H1 (cell line): Measurements from ENCODE around the gene TMEM44. TPM values are rescaled to one million over a fixed set of nuclear protein-coding genes. Genes with fewer than 3 reads are reported as not detected.

Source experiments
- BCL11A ChIP-seq, 2 experiments: IDR thresholded peaks; one replicate each; pipeline ENCODE4 v1.6.1; 2011; ENCODE audit warnings: low read depth in 2 of 2, low read length in 2 of 2, mild to moderate bottlenecking in 2 of 2
- KDM4A ChIP-seq: IDR thresholded peaks from one replicate; pipeline ENCODE4 v1.7.1; 2012; ENCODE audit warnings: low read depth, mild to moderate bottlenecking, moderate library complexity, low read length, inconsistent platforms; ENCODE audit not compliant: severe bottlenecking
- polyA plus RNA-seq, 7 experiments: library from polyadenylated mRNA; depleted of rRNA in 3 of 7; stranded (reverse) in 5 of 7; unstranded in 2 of 7; fragments of >200 nt in 5 of 7; fragments of 200-250 nt in 2 of 7; gene quantifications; 1 replicate in 5 of 7; 2 replicates in 1 of 7; 4 replicates in 1 of 7; pipeline versions ENCODE4 v1.2.1 to v1.2.3, GENCODE V29; 2011 to 2013; ENCODE audit warnings: missing spikeins in 2 of 7, mixed read lengths in 2 of 7
- total RNA-seq: library from RNA; stranded (reverse); fragmentation: NEBNext Ultra II Directional; extraction: Animal tissue kit (Norgen Biotek cat#: 25700); gene quantifications from 2 replicates; pipeline ENCODE4 v1.2.1, GENCODE V29; 2021

Gene TMEM44
- total and polyA plus RNA-seq, 2 of the 8 experiments (the other 6 are each of a cell fraction or from before 2014, with no cell fraction given) = 14.0 to 16.7 TPM

DNA sequence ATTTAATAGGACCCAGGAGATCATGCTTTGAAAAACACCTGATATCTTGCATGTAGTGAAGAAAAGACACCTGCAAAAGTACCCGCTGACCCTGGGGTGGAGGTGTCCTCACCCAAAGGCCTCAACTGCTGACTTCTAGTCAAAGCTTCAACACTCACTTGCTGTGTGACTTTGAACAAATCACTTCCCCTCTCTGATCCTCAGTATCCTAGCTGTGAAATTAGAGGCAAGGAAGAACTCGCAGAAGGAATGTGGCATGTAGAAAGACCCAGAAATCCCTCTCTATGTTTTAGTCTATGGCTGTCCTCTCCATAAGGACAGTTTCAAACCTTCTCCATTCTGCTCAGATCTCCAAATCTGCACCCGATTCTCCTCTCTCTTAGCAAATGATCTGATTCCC, 93.7 kb downstream of the TMEM44 start (continued):
- TF ChIP-seq KDM4A (no peak), BCL11A (IDR thresholded peaks at IDR 0.05; ENCODE audit: low read depth in 2 of 2, low read length in 2 of 2) (no peak)
